NB4 (cell line): ENCODE results near the gene SETSIP.
"Not testable (repeated sequence)": the region's sequence is repeated elsewhere in the genome, so short reads cannot be mapped to it uniquely, and the experiment has no call there.

ENCODE experiments used
- DNase-seq: peaks from one replicate; pipeline ENCODE4 v3.0.0; 2010; ENCODE audit warnings: low read depth
- H3K4me3 ChIP-seq: one replicate; pipeline ENCODE4 v1.5.1; 2011; ENCODE audit warnings: mild to moderate bottlenecking, low read depth, low read length, moderate library complexity
- MYC ChIP-seq: IDR thresholded peaks from 2 replicates; pipeline ENCODE4 v1.6.1; 2011; ENCODE audit warnings: low read depth, low read length
- POLR2A ChIP-seq: IDR thresholded peaks from 2 replicates; pipeline ENCODE4 v1.6.1; 2011; ENCODE audit warnings: mild to moderate bottlenecking; ENCODE audit not compliant: insufficient read length; ENCODE audit errors: extremely low read depth
- TF ChIP-seq, protein P1 (sequence below): IDR thresholded peaks from one replicate; pipeline ENCODE4 v1.5.1; 2012; ENCODE audit warnings: low read depth, low read length
- TF ChIP-seq, protein P2 (sequence below): IDR thresholded peaks from 2 replicates; pipeline ENCODE4 v1.6.1; 2011; ENCODE audit warnings: low read depth, low read length

SETSIP gene

GRCh38 chr1:92076363-92076762 is 1.2 kb upstream of the SETSIP start:
- no peak for DNase-seq
- TF ChIP-seq POLR2A, result no peak
- no peak for TF ChIP-seq MYC
- TF ChIP-seq, protein P1, sequence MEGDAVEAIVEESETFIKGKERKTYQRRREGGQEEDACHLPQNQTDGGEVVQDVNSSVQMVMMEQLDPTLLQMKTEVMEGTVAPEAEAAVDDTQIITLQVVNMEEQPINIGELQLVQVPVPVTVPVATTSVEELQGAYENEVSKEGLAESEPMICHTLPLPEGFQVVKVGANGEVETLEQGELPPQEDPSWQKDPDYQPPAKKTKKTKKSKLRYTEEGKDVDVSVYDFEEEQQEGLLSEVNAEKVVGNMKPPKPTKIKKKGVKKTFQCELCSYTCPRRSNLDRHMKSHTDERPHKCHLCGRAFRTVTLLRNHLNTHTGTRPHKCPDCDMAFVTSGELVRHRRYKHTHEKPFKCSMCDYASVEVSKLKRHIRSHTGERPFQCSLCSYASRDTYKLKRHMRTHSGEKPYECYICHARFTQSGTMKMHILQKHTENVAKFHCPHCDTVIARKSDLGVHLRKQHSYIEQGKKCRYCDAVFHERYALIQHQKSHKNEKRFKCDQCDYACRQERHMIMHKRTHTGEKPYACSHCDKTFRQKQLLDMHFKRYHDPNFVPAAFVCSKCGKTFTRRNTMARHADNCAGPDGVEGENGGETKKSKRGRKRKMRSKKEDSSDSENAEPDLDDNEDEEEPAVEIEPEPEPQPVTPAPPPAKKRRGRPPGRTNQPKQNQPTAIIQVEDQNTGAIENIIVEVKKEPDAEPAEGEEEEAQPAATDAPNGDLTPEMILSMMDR, result no peak
- TF ChIP-seq, protein P2, sequence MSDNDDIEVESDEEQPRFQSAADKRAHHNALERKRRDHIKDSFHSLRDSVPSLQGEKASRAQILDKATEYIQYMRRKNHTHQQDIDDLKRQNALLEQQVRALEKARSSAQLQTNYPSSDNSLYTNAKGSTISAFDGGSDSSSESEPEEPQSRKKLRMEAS, result no peak
- no peak overlapping the region for H3K4me3 ChIP-seq

- not testable (repeated sequence) for H3K4me3 ChIP-seq, DNase-seq
These were observed 765 bp downstream of the SETSIP start for GRCh38 chr1:92074446-92074845.

- TF ChIP-seq POLR2A (no peak), MYC (no peak)
- TF ChIP-seq, protein P1, result no peak
- TF ChIP-seq, protein P2, result no peak
- no peak overlapping the region for H3K4me3 ChIP-seq
- no peak for DNase-seq
These were observed 4.3 kb downstream of the SETSIP start for GRCh38 chr1:92070892-92071291.

- no peak for DNase-seq
- H3K4me3 ChIP-seq, result no peak overlapping the region
- TF ChIP-seq POLR2A, result no peak
- TF ChIP-seq MYC, result no peak
- TF ChIP-seq, protein P1, result no peak
- TF ChIP-seq, protein P2, result no peak
These were observed 8.9 kb downstream of the SETSIP start for GRCh38 chr1:92066321-92066720.

- H3K4me3 ChIP-seq, result no peak overlapping the region
- DNase-seq, result peak; percentile 31
- TF ChIP-seq, protein P2, result no peak
- TF ChIP-seq, protein P1, result no peak
- TF ChIP-seq MYC (no peak), POLR2A (no peak)
These were observed 10.2 kb downstream of the SETSIP start for GRCh38 chr1:92065042-92065441.

DNA sequence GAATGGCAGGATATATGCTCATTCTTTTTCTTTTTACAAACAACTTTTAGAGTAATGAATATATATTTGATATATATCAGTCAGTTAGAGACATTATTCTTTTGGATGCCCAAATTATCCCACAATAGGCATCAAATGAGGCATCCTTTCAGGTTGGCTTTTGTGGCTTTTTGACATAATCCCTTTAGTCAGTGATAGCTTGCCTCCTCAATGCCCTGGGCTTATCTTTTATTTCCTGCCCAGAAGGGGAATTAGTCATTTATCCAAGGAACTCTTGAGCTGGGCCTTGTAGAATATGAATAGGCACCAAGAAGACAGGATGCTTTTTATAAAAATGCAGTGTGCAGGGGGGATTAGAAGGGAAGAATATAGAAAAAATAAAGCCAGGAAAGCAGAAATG is 23.3 kb downstream of the SETSIP start:
- no peak for DNase-seq
- TF ChIP-seq MYC, result no peak
- TF ChIP-seq, protein P1, result no peak
- TF ChIP-seq, protein P2, result no peak
- TF ChIP-seq POLR2A, result no peak
- no peak overlapping the region for H3K4me3 ChIP-seq
